ENCODE measurements around the gene ZNF835. TPM values are rescaled to one million over a fixed set of nuclear protein-coding genes. Genes with fewer than 3 reads are reported as not detected.

Gene ZNF835
- total RNA-seq, 1 donor from 2014 or later = 0.17 TPM

DNA sequence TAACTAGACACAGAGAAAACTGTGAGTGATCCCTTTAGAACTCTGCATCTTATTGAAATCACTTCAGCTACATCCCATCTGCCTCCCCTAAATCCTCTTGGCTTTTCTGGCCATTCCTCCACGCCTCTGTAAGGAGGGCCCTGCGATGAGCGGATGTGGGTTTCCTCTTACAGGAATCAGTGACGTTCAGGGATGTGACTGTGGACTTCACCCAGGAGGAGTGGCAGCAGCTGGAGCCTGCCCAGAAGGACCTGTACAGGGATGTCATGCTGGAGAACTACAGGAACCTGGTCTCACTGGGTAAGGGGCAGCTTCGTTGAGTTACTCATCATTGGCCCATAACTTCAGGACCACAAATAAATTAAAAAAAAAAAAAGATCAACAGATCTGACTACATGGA is 57.9 kb downstream of the ZNF835 start:
- peaks cover 82% of the 10 kb centered on the region for H3K9me3 Mint-ChIP-seq (ENCODE audit: low read depth)
- H3K27ac Mint-ChIP-seq = no peak overlapping the region
- no peaks in the 10 kb centered on the region for H3K27me3 Mint-ChIP-seq
- no peaks in the 10 kb centered on the region for H3K4me1 Mint-ChIP-seq (ENCODE audit: low read depth)
- TF ChIP-seq, protein P1, sequence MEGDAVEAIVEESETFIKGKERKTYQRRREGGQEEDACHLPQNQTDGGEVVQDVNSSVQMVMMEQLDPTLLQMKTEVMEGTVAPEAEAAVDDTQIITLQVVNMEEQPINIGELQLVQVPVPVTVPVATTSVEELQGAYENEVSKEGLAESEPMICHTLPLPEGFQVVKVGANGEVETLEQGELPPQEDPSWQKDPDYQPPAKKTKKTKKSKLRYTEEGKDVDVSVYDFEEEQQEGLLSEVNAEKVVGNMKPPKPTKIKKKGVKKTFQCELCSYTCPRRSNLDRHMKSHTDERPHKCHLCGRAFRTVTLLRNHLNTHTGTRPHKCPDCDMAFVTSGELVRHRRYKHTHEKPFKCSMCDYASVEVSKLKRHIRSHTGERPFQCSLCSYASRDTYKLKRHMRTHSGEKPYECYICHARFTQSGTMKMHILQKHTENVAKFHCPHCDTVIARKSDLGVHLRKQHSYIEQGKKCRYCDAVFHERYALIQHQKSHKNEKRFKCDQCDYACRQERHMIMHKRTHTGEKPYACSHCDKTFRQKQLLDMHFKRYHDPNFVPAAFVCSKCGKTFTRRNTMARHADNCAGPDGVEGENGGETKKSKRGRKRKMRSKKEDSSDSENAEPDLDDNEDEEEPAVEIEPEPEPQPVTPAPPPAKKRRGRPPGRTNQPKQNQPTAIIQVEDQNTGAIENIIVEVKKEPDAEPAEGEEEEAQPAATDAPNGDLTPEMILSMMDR (IDR thresholded peaks at IDR 0.05; ENCODE audit: unreplicated experiment) = no peak
- peaks cover 89% of the 10 kb centered on the region for H3K36me3 Mint-ChIP-seq (ENCODE audit: insufficient read depth)
- no peak overlapping the region for H3K4me3 Mint-ChIP-seq (ENCODE audit: low read depth)
- no peak for DNase-seq (ENCODE audit: low spot score, unreplicated experiment)

DNA sequence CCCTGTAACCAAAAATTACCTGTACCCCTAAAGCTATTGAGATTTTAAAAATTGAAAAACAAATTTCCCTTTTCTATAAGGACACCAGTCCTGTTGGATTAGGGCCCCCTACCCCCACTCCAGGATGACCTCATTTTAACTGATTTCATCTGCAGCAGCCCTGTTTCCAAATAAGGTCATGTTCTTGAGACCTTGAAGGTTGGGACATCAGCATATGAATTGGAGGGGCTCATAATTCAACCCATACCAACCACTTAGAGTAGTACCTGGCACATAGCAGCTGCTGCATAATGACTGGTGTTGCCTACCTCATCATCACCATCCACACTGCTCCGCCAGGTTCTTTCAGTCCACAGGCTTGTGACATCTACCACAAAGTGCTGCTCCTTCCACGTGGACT is 58.8 kb downstream of the ZNF835 start:
- Mint-ChIP-seq H3K27ac (no peak overlapping the region), H3K9me3 (ENCODE audit: low read depth) (peaks cover 83% of the 10 kb centered on the region), H3K4me1 (ENCODE audit: low read depth) (no peaks in the 10 kb centered on the region), H3K4me3 (ENCODE audit: low read depth) (no peak overlapping the region), H3K36me3 (ENCODE audit: insufficient read depth) (peaks cover 90% of the 10 kb centered on the region), H3K27me3 (no peaks in the 10 kb centered on the region)
- TF ChIP-seq, protein P1 (IDR thresholded peaks at IDR 0.05; ENCODE audit: unreplicated experiment) = no peak
- no peak for DNase-seq (ENCODE audit: low spot score, unreplicated experiment)

Other genes with a start within 250 kb of the ZNF835 start
- not detected in 2 replicates for gene ZNF667, start 194.4 kb downstream of the ZNF835 start, total RNA-seq
- not detected in 2 replicates for gene ZNF471, start 163.9 kb downstream of the ZNF835 start, total RNA-seq
- gene ZFP28, start 132.8 kb downstream of the ZNF835 start, total RNA-seq = 12.1 and 12.9 TPM in 2 replicates
- gene ZNF470, start 104.3 kb downstream of the ZNF835 start, total RNA-seq = 8.0 and 9.0 TPM in 2 replicates
- 16.9 and 17.1 TPM in 2 replicates for gene ZNF71, start 76.5 kb downstream of the ZNF835 start, total RNA-seq
- gene SMIM17, start 28.6 kb downstream of the ZNF835 start, total RNA-seq = 0.72 and 0.80 TPM in 2 replicates
- gene PEG3, start 169.0 kb upstream of the ZNF835 start, total RNA-seq = not detected in 2 replicates
- gene ZIM2, start 169.0 kb upstream of the ZNF835 start, total RNA-seq = not detected in 2 replicates